Ishikawa (cell line): ENCODE data around the gene TGFBR3L.

Source experiments
- CREB1 ChIP-seq: IDR thresholded peaks from 2 replicates; pipeline ENCODE4 v1.6.1; 2012; ENCODE audit warnings: low read depth
- EGR1 ChIP-seq: IDR thresholded peaks from 2 replicates; pipeline ENCODE4 v1.6.1; 2012
- EP300 ChIP-seq: IDR thresholded peaks from 2 replicates; pipeline ENCODE4 v1.6.1; 2012; ENCODE audit warnings: borderline replicate concordance
- FOXM1 ChIP-seq: IDR thresholded peaks from 2 replicates; pipeline ENCODE4 v1.6.1; 2012; ENCODE audit warnings: low read depth, borderline replicate concordance
- NFIC ChIP-seq: IDR thresholded peaks from 2 replicates; pipeline ENCODE4 v1.6.1; 2012
- RAD21 ChIP-seq: IDR thresholded peaks from 2 replicates; pipeline ENCODE4 v1.6.1; 2012; ENCODE audit warnings: low read depth
- TAF1 ChIP-seq: IDR thresholded peaks from 2 replicates; pipeline ENCODE4 v1.6.1; 2012; ENCODE audit warnings: low read depth, mild to moderate bottlenecking
- YY1 ChIP-seq: IDR thresholded peaks from 2 replicates; pipeline ENCODE4 v1.6.1; 2012; ENCODE audit warnings: low read depth
- TF ChIP-seq, protein P1 (sequence below): IDR thresholded peaks from 2 replicates; pipeline ENCODE4 v1.6.1; 2012; ENCODE audit warnings: low read depth, mild to moderate bottlenecking
- TF ChIP-seq, protein P2 (sequence below): IDR thresholded peaks from 2 replicates; pipeline ENCODE4 v1.6.1; 2012
- TF ChIP-seq, protein P3 (sequence below): IDR thresholded peaks from 2 replicates; pipeline ENCODE4 v1.6.1; 2012

DNA sequence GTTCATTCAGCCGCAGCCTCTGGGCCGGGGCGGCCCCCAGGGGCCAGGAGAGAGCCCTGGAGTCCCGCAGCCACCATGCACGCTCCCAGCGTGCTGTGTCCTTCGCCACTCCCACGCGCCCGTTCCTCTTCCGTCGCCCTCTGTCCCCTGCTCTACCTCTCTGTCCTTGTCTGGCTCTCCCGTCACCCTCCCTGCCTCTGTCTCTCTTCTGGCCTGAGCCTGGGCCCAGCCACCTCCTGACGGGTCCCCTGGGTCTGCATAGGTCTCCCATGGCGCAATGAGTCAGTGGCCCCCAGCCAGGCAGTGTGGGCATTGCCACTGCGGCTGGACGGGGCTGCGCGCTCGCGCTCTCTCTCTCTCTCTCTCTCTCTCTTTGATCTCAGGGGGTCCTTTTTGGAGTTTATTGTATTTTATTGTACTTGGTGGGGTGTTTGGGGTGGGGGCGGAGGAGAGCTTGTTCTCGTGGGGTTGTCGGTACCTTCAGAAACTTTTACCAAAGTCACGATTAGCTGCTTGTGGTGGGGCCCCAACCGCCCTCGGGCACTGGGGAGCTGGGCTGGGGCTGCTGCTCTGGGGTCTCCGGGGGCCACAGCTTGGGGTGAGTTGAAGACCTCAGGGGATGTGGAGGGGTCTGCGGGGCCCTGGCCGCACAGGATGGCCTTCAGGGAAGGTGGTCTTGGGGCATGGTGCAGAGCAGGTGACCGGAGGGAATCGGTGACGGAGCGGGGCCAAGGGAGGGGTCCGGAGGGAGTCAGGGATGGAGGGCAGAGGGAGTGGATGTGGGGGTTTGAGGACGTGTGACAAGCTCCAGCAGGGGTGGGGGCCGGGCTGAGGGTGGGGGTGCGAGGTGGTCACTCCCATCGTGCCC lies 1.7 kb upstream of the TGFBR3L start:
- TF ChIP-seq CREB1 (no peak), YY1 (no peak), EP300 (no peak), FOXM1 (no peak), RAD21 (no peak), NFIC (no peak), EGR1 (no peak), TAF1 (no peak)
- TF ChIP-seq, protein P1, sequence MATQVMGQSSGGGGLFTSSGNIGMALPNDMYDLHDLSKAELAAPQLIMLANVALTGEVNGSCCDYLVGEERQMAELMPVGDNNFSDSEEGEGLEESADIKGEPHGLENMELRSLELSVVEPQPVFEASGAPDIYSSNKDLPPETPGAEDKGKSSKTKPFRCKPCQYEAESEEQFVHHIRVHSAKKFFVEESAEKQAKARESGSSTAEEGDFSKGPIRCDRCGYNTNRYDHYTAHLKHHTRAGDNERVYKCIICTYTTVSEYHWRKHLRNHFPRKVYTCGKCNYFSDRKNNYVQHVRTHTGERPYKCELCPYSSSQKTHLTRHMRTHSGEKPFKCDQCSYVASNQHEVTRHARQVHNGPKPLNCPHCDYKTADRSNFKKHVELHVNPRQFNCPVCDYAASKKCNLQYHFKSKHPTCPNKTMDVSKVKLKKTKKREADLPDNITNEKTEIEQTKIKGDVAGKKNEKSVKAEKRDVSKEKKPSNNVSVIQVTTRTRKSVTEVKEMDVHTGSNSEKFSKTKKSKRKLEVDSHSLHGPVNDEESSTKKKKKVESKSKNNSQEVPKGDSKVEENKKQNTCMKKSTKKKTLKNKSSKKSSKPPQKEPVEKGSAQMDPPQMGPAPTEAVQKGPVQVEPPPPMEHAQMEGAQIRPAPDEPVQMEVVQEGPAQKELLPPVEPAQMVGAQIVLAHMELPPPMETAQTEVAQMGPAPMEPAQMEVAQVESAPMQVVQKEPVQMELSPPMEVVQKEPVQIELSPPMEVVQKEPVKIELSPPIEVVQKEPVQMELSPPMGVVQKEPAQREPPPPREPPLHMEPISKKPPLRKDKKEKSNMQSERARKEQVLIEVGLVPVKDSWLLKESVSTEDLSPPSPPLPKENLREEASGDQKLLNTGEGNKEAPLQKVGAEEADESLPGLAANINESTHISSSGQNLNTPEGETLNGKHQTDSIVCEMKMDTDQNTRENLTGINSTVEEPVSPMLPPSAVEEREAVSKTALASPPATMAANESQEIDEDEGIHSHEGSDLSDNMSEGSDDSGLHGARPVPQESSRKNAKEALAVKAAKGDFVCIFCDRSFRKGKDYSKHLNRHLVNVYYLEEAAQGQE, result no peak
- TF ChIP-seq, protein P2, sequence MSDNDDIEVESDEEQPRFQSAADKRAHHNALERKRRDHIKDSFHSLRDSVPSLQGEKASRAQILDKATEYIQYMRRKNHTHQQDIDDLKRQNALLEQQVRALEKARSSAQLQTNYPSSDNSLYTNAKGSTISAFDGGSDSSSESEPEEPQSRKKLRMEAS, result no peak
- TF ChIP-seq, protein P3, sequence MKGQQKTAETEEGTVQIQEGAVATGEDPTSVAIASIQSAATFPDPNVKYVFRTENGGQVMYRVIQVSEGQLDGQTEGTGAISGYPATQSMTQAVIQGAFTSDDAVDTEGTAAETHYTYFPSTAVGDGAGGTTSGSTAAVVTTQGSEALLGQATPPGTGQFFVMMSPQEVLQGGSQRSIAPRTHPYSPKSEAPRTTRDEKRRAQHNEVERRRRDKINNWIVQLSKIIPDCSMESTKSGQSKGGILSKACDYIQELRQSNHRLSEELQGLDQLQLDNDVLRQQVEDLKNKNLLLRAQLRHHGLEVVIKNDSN, result no peak
